Measurements from ENCODE around the gene ONECUT3. TPM values are rescaled to one million over a fixed set of nuclear protein-coding genes. Genes with fewer than 3 reads are reported as not detected.

The ONECUT3 gene
- total RNA-seq, 1 donor from 2014 or later: not detected

- peaks cover 46% of the 10 kb centered on the region for H3K27me3 ChIP-seq (ENCODE audit: control insufficient read depth, insufficient read depth, low read length)
- no peak for DNase-seq (ENCODE audit: low read depth)
- H3K4me3 ChIP-seq (ENCODE audit: low read depth, low read length): no peak overlapping the region
- no peak for TF ChIP-seq CTCF (IDR thresholded peaks at IDR 0.05; ENCODE audit: insufficient read depth, low read length, poor library complexity, severe bottlenecking)
- no peaks in the 10 kb centered on the region for H3K36me3 ChIP-seq (ENCODE audit: control insufficient read depth, insufficient read depth, low read length)
These were observed 33.1 kb upstream of the ONECUT3 start for GRCh38 chr19:1720237-1720636.

- Histone ChIP-seq H3K27me3 (ENCODE audit: control insufficient read depth, insufficient read depth, low read length) (peaks cover 45% of the 10 kb centered on the region), H3K36me3 (ENCODE audit: control insufficient read depth, insufficient read depth, low read length) (no peaks in the 10 kb centered on the region), H3K4me3 (ENCODE audit: low read depth, low read length) (peak overlapping the region; percentile 18)
- TF ChIP-seq CTCF (IDR thresholded peaks at IDR 0.05; ENCODE audit: insufficient read depth, low read length, poor library complexity, severe bottlenecking): no peak
- DNase-seq (ENCODE audit: low read depth): no peak
These were observed 27.9 kb upstream of the ONECUT3 start for GRCh38 chr19:1725100-1726064.

DNA sequence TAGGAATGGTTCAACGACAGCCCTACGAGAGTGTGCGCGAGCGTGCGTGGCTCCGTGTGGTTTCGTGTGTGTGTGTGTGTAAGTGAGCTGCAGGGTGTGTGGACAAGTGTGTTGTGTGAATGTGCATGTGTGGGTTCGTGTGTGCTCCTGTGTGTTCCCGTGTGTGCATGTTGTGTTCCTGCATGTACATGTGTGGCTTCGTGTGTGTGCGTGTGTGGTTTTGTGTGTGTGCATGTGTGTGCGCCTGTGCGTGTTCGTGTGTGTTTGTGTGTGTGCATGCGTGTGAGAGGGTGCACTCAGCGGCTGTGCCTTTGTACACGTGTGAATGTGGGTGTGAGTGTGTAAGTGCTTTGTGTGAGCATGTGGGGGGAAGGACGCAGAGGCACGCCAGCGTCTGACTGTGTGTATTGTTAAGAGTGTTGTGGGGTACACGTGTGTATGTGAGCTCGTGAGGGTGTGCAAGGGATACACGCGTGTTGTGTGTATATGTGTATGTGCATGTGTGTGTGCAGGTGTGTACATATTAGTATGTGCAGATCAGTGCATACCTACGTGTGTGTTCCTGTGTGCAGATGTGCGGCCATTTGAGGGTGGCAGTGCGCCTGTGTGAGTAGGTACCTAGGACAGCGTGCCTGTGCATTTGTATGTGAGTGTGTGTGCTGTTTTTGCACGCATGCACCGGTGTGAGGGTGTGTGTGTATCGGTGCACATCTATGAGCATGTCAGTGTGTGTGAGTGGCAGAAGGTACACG is 24.3 kb upstream of the ONECUT3 start:
- no peak overlapping the region for H3K4me3 ChIP-seq (ENCODE audit: low read depth, low read length)
- no peak for DNase-seq (ENCODE audit: low read depth)
- peaks cover 42% of the 10 kb centered on the region for H3K27me3 ChIP-seq (ENCODE audit: control insufficient read depth, insufficient read depth, low read length)
- no peaks in the 10 kb centered on the region for H3K36me3 ChIP-seq (ENCODE audit: control insufficient read depth, insufficient read depth, low read length)
- TF ChIP-seq CTCF (IDR thresholded peaks at IDR 0.05; ENCODE audit: insufficient read depth, low read length, poor library complexity, severe bottlenecking): no peak

DNA sequence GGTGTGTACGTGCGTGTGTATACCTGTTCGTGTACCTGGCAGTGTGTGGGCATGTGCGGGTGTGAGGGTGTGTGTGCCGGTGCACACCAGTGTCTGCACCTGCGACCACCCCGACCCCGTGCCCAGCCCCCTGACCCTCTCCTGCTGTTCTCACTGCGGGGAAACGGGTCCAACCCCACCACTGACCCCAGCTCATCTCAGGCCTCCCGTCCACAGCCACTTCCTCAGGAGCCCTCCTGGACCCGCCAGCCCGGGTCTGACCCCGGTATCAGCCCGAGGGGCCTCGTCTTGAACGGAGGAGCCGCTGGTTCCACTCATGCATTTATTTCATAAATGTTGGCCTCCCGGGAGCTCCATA is 23.8 kb upstream of the ONECUT3 start:
- H3K4me3 ChIP-seq (ENCODE audit: low read depth, low read length): no peak overlapping the region
- DNase-seq (ENCODE audit: low read depth): no peak
- H3K36me3 ChIP-seq (ENCODE audit: control insufficient read depth, insufficient read depth, low read length): no peaks in the 10 kb centered on the region
- H3K27me3 ChIP-seq (ENCODE audit: control insufficient read depth, insufficient read depth, low read length): peaks cover 47% of the 10 kb centered on the region
- no peak for TF ChIP-seq CTCF (IDR thresholded peaks at IDR 0.05; ENCODE audit: insufficient read depth, low read length, poor library complexity, severe bottlenecking)

DNA sequence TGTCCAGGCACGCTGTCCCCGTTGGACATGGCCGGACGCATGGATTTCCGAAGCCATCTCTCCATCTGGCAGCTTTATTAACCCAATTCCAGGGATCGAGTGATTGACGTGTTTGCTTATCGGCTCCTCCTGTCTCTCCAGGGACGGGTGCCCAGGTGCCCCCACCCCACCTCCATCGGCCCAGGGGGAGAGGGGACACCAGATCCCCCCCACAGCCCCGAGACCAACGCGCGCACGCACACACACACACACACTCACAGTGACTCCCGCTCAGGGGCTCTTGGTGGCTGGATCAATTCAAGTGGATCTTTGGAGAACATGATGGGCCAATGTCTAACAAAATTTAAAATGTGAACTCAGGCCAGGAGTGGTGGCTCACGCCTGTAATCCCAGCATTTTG is 23.1 kb upstream of the ONECUT3 start:
- no peak for DNase-seq (ENCODE audit: low read depth)
- no peaks in the 10 kb centered on the region for H3K36me3 ChIP-seq (ENCODE audit: control insufficient read depth, insufficient read depth, low read length)
- peaks cover 52% of the 10 kb centered on the region for H3K27me3 ChIP-seq (ENCODE audit: control insufficient read depth, insufficient read depth, low read length)

More for the DNA sequence above, 23.1 kb upstream of the ONECUT3 start:
- no peak overlapping the region for H3K4me3 ChIP-seq (ENCODE audit: low read depth, low read length)
- TF ChIP-seq CTCF (IDR thresholded peaks at IDR 0.05; ENCODE audit: insufficient read depth, low read length, poor library complexity, severe bottlenecking): no peak
